Esophagus squamous epithelium (tissue), 4 donors: ENCODE data around the gene NDUFA13.

Experiments
- CTCF ChIP-seq, 6 experiments: fragments of 450-650 bp in 4 of 6; fragments of 200-600 bp in 2 of 6; sonication (generic) in 2 of 6; IDR thresholded peaks; one replicate each; pipeline ENCODE4 v1.5.1; 2016 to 2019; ENCODE audit warnings: antibody characterized with exemption in 6 of 6, mild to moderate bottlenecking in 4 of 6, moderate library complexity in 4 of 6
- POLR2A ChIP-seq, 4 donors: fragments of 450-650 bp; IDR thresholded peaks; one replicate each; pipeline ENCODE4 v1.6.1; 2017; ENCODE audit warnings: antibody characterized with exemption in 4 of 4, mild to moderate bottlenecking in 4 of 4, moderate library complexity in 3 of 4

GRCh38 chr19:19547674-19548336 is 31.8 kb downstream of the NDUFA13 start:
- TF ChIP-seq POLR2A (IDR thresholded peaks at IDR 0.05) (no peak), CTCF (IDR thresholded peaks at IDR 0.05) (no peak)
